Dendritic cell treated with granulocyte-macrophage colony-stimulating factor and Interleukin-4, amounts not matched to agents 40 ng/mL and 50 ng/mL, for 4 days (primary cell): ENCODE data around the gene DLG4.

Experiments used
- H3K27ac Mint-ChIP-seq: one replicate; pipeline ENCODE4 v1.8.0; 2022; ENCODE audit warnings: mild to moderate bottlenecking, mixed read lengths
- H3K27me3 Mint-ChIP-seq: one replicate; pipeline ENCODE4 v1.8.0; 2022; ENCODE audit warnings: mild to moderate bottlenecking, mixed read lengths
- H3K36me3 Mint-ChIP-seq: one replicate; pipeline ENCODE4 v1.8.0; 2022; ENCODE audit warnings: low read depth, mixed read lengths
- H3K4me1 Mint-ChIP-seq: one replicate; pipeline ENCODE4 v1.8.0; 2022; ENCODE audit warnings: low read depth, mixed read lengths
- H3K4me3 Mint-ChIP-seq: one replicate; pipeline ENCODE4 v1.8.0; 2022; ENCODE audit warnings: mild to moderate bottlenecking, moderate library complexity, mixed read lengths
- H3K9me3 Mint-ChIP-seq: one replicate; pipeline ENCODE4 v1.8.0; 2022; ENCODE audit warnings: mixed read lengths
- intact Hi-C: fragments of 100-400 bp; cut with micrococcal nuclease; formaldehyde crosslinking; loops from one replicate; pipeline ENCODE4 v1.15.0; 2022

Gene DLG4

DNA sequence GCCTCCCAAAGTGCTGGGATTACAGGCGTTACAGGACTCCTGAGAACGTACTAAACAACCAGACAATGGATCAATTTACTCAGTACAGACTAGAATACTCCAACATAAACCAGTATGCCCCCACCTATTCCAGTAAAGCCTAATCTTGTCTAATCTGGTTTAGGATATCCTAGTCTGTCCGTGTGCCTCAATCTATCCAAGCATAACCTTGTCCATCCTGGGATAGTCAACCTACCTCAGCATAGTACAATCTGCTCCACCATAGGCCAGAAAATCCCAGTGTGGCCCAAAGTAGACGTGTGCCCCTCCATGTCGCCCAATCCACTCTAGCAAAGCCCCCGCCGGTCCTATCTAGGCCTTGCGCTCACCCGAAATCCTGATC is 14.1 kb upstream of the DLG4 start:
- H3K4me1 Mint-ChIP-seq = peaks cover 70% of the 10 kb centered on the region
- peaks cover 83% of the 10 kb centered on the region for H3K36me3 Mint-ChIP-seq
- no peaks in the 10 kb centered on the region for H3K27me3 Mint-ChIP-seq
- H3K9me3 Mint-ChIP-seq = peaks cover 7% of the 10 kb centered on the region
- intact Hi-C loops = loop anchor here (2.0 kb wide), 1 partner anchor 15 kb away; the partner anchor contains the start of genes ACADVL and DLG4
- peak overlapping the region; percentile 98 for H3K27ac Mint-ChIP-seq
- peak overlapping the region; percentile 94 for H3K4me3 Mint-ChIP-seq

GRCh38 chr17:7232114-7232513 is 12.5 kb upstream of the DLG4 start:
- no peak overlapping the region for H3K27ac Mint-ChIP-seq
- no peak overlapping the region for H3K4me3 Mint-ChIP-seq
- no peaks in the 10 kb centered on the region for H3K27me3 Mint-ChIP-seq
- peaks cover 83% of the 10 kb centered on the region for H3K36me3 Mint-ChIP-seq
- intact Hi-C loops = no loop called here
- peaks cover 7% of the 10 kb centered on the region for H3K9me3 Mint-ChIP-seq
- H3K4me1 Mint-ChIP-seq = peaks cover 64% of the 10 kb centered on the region

DNA sequence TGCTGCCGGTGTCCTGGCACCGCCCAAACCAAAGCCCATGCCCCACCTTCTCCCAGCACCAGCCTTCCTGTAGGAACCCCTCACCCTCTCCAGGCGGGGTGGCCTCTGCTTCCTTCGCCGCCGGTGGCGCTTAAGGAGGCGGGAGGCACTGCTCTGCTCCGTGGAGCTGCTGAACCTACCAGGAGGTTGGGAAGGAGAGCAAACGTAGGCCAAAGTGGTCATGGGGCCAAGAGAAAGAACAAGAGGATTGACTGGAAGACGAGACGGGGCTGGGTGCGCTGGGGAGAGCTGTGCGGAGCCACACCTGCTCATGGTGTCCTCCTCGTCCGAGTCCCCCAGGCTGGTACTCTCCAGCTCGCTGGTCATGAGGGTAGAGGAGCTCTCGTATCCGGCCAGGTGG is 9.9 kb upstream of the DLG4 start:
- H3K27ac Mint-ChIP-seq = no peak overlapping the region
- intact Hi-C loops = no loop called here
- H3K4me3 Mint-ChIP-seq = no peak overlapping the region
- H3K27me3 Mint-ChIP-seq = no peaks in the 10 kb centered on the region
- peaks cover 7% of the 10 kb centered on the region for H3K9me3 Mint-ChIP-seq
- peaks cover 83% of the 10 kb centered on the region for H3K36me3 Mint-ChIP-seq
- H3K4me1 Mint-ChIP-seq = peaks cover 38% of the 10 kb centered on the region

- Mint-ChIP-seq H3K27ac (no peak overlapping the region), H3K27me3 (no peaks in the 10 kb centered on the region), H3K4me1 (peaks cover 36% of the 10 kb centered on the region), H3K36me3 (peaks cover 83% of the 10 kb centered on the region), H3K9me3 (peaks cover 7% of the 10 kb centered on the region), H3K4me3 (no peak overlapping the region)
- intact Hi-C loops = no loop called here
Observed at GRCh38 chr17:7228920-7229319, 9.3 kb upstream of the DLG4 start.

DNA sequence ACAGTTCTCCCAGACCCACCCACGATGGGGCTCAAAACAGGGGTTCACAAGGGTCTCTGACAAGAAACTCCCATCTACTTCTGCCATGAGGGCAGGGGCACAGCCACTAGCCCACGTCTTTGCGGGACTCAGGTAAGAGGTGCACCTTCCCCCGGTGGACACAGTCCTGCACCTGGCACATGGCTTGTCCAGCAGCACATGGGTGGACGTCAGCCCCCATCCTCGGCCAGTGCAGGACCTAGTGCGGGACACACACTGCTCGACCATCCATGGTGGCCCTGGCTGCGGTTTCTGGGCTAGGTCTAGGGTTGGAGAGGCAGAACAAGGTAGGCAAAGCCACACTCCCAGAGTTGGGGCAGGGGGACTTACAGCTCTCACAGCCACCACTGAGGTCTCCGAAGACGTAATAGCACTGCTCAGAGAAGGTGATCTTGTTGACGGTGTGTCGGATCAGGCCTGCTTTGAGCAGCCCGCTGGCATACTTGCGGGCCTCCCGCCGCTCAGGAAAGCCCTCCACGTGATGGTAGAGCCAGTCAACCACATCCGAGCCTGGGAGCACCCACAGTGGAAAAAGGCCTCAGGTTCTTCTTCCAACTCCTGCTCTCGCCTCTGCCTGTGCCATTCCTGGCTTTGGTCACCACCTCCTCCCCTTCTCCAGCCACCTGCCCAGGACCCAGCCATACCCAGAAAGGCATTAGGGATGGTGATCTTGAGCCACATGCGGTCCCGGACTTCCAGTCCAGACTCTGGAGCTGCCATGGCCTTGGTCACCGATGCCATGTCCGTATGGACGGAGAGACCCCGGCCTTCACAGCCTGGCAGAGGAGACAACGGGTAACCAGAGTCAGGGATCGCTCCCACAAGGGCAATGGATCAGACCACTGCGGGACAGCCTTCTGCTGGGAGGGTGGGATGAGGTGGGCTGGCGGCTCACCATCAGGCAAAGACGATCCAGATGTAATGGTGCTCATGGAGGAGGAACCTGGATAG is 7.4 kb upstream of the DLG4 start:
- no peak overlapping the region for H3K4me3 Mint-ChIP-seq
- H3K27ac Mint-ChIP-seq = peak overlapping the region; percentile 25
- H3K4me1 Mint-ChIP-seq = peaks cover 20% of the 10 kb centered on the region
- H3K36me3 Mint-ChIP-seq = peaks cover 94% of the 10 kb centered on the region
- H3K9me3 Mint-ChIP-seq = peaks cover 3% of the 10 kb centered on the region
- intact Hi-C loops = no loop called here
- H3K27me3 Mint-ChIP-seq = no peaks in the 10 kb centered on the region

- H3K9me3 Mint-ChIP-seq = no peaks in the 10 kb centered on the region
- H3K27me3 Mint-ChIP-seq = no peaks in the 10 kb centered on the region
- intact Hi-C loops = no loop called here
- H3K4me3 Mint-ChIP-seq = no peak overlapping the region
- peaks cover 22% of the 10 kb centered on the region for H3K4me1 Mint-ChIP-seq
- H3K36me3 Mint-ChIP-seq = peaks cover 96% of the 10 kb centered on the region
- no peak overlapping the region for H3K27ac Mint-ChIP-seq
Observed at GRCh38 chr17:7225711-7226331, 6.2 kb upstream of the DLG4 start.

GRCh38 chr17:7224661-7225111 is 5.0 kb upstream of the DLG4 start:
- Mint-ChIP-seq H3K27me3 (no peaks in the 10 kb centered on the region), H3K9me3 (no peaks in the 10 kb centered on the region), H3K4me3 (no peak overlapping the region), H3K36me3 (peaks cover 89% of the 10 kb centered on the region), H3K27ac (no peak overlapping the region), H3K4me1 (peaks cover 24% of the 10 kb centered on the region)
- intact Hi-C loops = no loop called here

- H3K36me3 Mint-ChIP-seq = peaks cover 85% of the 10 kb centered on the region
- intact Hi-C loops = no loop called here
- H3K4me1 Mint-ChIP-seq = peaks cover 30% of the 10 kb centered on the region
- H3K9me3 Mint-ChIP-seq = no peaks in the 10 kb centered on the region
- no peak overlapping the region for H3K27ac Mint-ChIP-seq
- no peak overlapping the region for H3K4me3 Mint-ChIP-seq
- H3K27me3 Mint-ChIP-seq = no peaks in the 10 kb centered on the region
Observed at GRCh38 chr17:7224110-7224509, 4.5 kb upstream of the DLG4 start.

DNA sequence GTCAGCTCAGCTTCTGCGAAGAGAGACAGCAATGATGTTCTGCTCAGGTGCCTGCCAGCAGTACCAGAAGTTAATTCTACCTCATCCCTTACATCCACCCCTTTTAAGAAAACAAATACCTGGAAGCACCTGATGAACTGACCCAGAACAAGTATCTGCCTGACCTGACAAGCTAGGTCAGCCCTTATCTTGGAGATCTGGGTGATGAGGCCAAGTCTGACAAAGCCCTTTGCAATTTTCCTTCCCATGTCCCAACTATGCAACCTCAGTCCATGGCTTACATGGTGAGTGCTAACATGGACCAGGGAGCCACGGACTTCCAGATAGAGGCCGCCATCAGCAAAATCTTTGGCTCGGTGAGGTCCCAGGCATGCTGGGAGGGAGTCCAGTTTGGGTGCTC is 3.7 kb upstream of the DLG4 start:
- intact Hi-C loops = no loop called here
- no peak overlapping the region for H3K4me3 Mint-ChIP-seq
- peaks cover 78% of the 10 kb centered on the region for H3K36me3 Mint-ChIP-seq
- H3K4me1 Mint-ChIP-seq = peaks cover 37% of the 10 kb centered on the region
- no peaks in the 10 kb centered on the region for H3K9me3 Mint-ChIP-seq
- H3K27ac Mint-ChIP-seq = no peak overlapping the region
- no peaks in the 10 kb centered on the region for H3K27me3 Mint-ChIP-seq

DNA sequence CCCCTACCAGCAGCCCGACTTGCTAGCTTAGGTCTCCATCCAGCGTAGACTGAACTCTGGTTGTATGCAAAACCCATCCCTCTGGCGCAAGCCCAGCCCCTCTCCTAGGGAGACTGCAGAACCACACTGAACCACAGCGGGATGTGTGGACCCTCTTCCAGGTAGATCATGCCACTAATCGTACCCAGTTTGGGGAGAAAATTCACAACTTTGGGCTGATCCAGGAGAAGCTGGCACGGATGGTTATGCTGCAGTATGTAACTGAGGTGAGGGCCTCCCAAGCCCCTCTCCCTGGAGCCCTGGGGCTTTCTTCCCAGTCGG is 3.3 kb upstream of the DLG4 start:
- Mint-ChIP-seq H3K4me3 (no peak overlapping the region), H3K4me1 (peaks cover 42% of the 10 kb centered on the region), H3K36me3 (peaks cover 73% of the 10 kb centered on the region), H3K27me3 (no peaks in the 10 kb centered on the region), H3K27ac (no peak overlapping the region), H3K9me3 (no peaks in the 10 kb centered on the region)
- intact Hi-C loops = no loop called here

- H3K36me3 Mint-ChIP-seq = peaks cover 67% of the 10 kb centered on the region
- no peaks in the 10 kb centered on the region for H3K27me3 Mint-ChIP-seq
- intact Hi-C loops = no loop called here
- no peak overlapping the region for H3K4me3 Mint-ChIP-seq
- peaks cover 48% of the 10 kb centered on the region for H3K4me1 Mint-ChIP-seq
- H3K27ac Mint-ChIP-seq = no peak overlapping the region
- no peaks in the 10 kb centered on the region for H3K9me3 Mint-ChIP-seq
Observed at GRCh38 chr17:7222093-7222971, 2.7 kb upstream of the DLG4 start.

DNA sequence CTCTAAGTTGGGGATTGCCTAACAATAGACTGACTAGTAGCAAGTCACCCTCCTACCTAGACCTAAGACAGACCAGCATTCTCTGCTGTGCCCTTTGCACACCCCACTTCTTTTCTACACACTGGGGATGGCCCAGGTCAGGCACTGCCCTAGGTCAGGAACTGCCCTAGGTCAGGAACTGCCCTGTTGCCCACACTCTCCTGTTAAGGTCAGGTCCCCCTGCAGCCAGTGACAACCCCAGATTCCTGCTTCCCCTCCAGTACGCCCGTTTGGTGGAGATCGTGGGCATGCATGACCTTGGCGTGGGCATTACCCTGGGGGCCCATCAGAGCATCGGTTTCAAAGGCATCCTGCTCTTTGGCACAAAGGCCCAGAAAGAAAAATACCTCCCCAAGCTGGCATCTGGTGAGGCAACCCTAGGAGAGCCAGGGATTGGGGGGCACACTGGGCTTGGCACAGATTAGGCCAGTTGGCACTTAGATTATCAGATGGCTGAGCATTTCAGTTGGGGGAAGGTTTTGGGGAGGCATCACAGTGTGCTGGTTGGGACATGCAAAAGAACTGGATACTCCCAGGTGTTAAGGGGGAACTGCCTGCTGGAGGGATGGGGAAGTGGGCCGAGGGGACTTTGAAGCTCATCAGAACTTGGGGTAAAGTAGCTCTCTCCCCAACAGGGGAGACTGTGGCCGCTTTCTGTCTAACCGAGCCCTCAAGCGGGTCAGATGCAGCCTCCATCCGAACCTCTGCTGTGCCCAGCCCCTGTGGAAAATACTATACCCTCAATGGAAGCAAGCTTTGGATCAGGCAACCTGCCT is 1.8 kb upstream of the DLG4 start:
- H3K27ac Mint-ChIP-seq = no peak overlapping the region
- intact Hi-C loops = no loop called here
- H3K36me3 Mint-ChIP-seq = peaks cover 59% of the 10 kb centered on the region
- H3K27me3 Mint-ChIP-seq = no peaks in the 10 kb centered on the region
- no peaks in the 10 kb centered on the region for H3K9me3 Mint-ChIP-seq
- H3K4me3 Mint-ChIP-seq = no peak overlapping the region
- peaks cover 53% of the 10 kb centered on the region for H3K4me1 Mint-ChIP-seq

- Mint-ChIP-seq H3K36me3 (peaks cover 51% of the 10 kb centered on the region), H3K9me3 (no peaks in the 10 kb centered on the region), H3K27me3 (no peaks in the 10 kb centered on the region), H3K4me1 (peaks cover 60% of the 10 kb centered on the region), H3K27ac (peak overlapping the region; percentile 91), H3K4me3 (peak overlapping the region; percentile 99)
- intact Hi-C loops = no loop called here
Observed at GRCh38 chr17:7220593-7221277, 1.1 kb upstream of the DLG4 start.
